NCI-H446 treated with DMSO at 0.1 percent for 48 hours (cell line): ENCODE data around the gene TXNDC9.
"Not testable (repeated sequence)": the region's sequence is repeated elsewhere in the genome, so short reads cannot be mapped to it uniquely, and the experiment has no call there.

Source experiments
- DNase-seq: peaks from one replicate; lab custom pipeline; 2025; lab: John Stamatoyannopoulos, UW

The TXNDC9 gene

GRCh38 chr2:99335911-99336803 lies at the start of gene TXNDC9:
TXNDC9 (minus strand) TSS chr2:99336333; CDS start chr2:99333210, 3,123 bp downstream.
- peak; percentile 99 for DNase-seq

GRCh38 chr2:99382143-99382542 lies 46.0 kb upstream of the TXNDC9 start:
- no peak for DNase-seq

GRCh38 chr2:99380376-99381010 lies 44.4 kb upstream of the TXNDC9 start:
- DNase-seq, result no peak

GRCh38 chr2:99377879-99378278 lies 41.7 kb upstream of the TXNDC9 start:
- no peak for DNase-seq

- no peak for DNase-seq
Observed at GRCh38 chr2:99376254-99376864, 40.2 kb upstream of the TXNDC9 start.

- DNase-seq, result no peak
Observed at GRCh38 chr2:99374747-99375146, 38.6 kb upstream of the TXNDC9 start.

GRCh38 chr2:99373144-99373543 lies 37.0 kb upstream of the TXNDC9 start:
- DNase-seq, result no peak

GRCh38 chr2:99368854-99369253 lies 32.7 kb upstream of the TXNDC9 start:
- DNase-seq, result not testable (repeated sequence)

- DNase-seq, result no peak
Observed at GRCh38 chr2:99365661-99366060, 29.5 kb upstream of the TXNDC9 start.

GRCh38 chr2:99356853-99357252 lies 20.7 kb upstream of the TXNDC9 start:
- DNase-seq, result no peak

GRCh38 chr2:99354825-99355224 lies 18.7 kb upstream of the TXNDC9 start:
- DNase-seq, result not testable (repeated sequence)

- DNase-seq, result no peak
Observed at GRCh38 chr2:99354070-99354469, 17.9 kb upstream of the TXNDC9 start.

GRCh38 chr2:99350194-99350593 lies 14.1 kb upstream of the TXNDC9 start:
- DNase-seq, result no peak

GRCh38 chr2:99348173-99348572 lies 12.0 kb upstream of the TXNDC9 start:
- no peak for DNase-seq

- no peak for DNase-seq
Observed at GRCh38 chr2:99346218-99346617, 10.1 kb upstream of the TXNDC9 start.

GRCh38 chr2:99345446-99345845 lies 9.3 kb upstream of the TXNDC9 start:
- not testable (repeated sequence) for DNase-seq

GRCh38 chr2:99342536-99342935 lies 6.4 kb upstream of the TXNDC9 start:
- DNase-seq, result no peak

- DNase-seq, result no peak
Observed at GRCh38 chr2:99340669-99341236, 4.6 kb upstream of the TXNDC9 start.

GRCh38 chr2:99338029-99338585 lies 2.0 kb upstream of the TXNDC9 start:
- DNase-seq, result no peak

- peak; percentile 89 for DNase-seq
Observed at GRCh38 chr2:99337113-99338028, 1.2 kb upstream of the TXNDC9 start, which contains the start of gene EIF5B. EIF5B (plus strand) TSS chr2:99337389; CDS start chr2:99337555, 166 bp downstream.

GRCh38 chr2:99336804-99337112 lies 625 bp upstream of the TXNDC9 start:
- no peak for DNase-seq
